Measurements from ENCODE around the gene BCL2L1.

The BCL2L1 gene

DNA sequence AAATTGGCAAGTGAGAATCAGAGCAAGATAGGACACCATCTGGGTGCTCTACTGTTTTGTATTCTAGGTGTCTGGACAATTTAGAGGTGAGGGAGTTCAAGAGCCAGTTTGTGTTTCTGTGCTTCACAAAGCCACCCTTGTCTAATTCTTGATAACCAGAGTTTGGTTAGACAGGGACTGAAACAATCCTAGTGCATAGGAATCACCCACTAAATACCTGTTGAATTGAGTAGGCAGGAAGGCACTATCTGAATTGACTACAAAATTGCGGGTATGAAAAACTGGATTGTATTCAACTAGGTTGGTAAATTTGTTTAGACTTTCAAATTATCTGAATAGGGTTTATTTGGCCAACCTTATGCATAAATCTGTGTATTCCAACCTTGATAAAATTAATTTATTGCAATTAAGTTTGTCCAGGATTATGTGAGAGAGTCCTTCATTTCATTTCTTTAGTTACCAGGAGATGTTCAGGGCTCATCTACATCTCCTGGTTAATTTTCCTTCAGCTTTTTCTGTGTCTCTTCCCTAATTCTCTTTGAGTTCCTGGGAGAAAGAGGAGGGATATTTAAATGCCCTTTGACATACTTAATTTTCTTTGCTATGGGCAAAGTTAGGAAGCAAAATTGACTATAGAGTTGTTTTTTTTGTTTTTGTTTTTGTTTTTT is 18.1 kb upstream of the BCL2L1 start:
- no peak overlapping the region for H3K27ac ChIP-seq
- TF ChIP-seq, protein P1, sequence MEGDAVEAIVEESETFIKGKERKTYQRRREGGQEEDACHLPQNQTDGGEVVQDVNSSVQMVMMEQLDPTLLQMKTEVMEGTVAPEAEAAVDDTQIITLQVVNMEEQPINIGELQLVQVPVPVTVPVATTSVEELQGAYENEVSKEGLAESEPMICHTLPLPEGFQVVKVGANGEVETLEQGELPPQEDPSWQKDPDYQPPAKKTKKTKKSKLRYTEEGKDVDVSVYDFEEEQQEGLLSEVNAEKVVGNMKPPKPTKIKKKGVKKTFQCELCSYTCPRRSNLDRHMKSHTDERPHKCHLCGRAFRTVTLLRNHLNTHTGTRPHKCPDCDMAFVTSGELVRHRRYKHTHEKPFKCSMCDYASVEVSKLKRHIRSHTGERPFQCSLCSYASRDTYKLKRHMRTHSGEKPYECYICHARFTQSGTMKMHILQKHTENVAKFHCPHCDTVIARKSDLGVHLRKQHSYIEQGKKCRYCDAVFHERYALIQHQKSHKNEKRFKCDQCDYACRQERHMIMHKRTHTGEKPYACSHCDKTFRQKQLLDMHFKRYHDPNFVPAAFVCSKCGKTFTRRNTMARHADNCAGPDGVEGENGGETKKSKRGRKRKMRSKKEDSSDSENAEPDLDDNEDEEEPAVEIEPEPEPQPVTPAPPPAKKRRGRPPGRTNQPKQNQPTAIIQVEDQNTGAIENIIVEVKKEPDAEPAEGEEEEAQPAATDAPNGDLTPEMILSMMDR (IDR thresholded peaks at IDR 0.05), result no peak
- no peaks in the 10 kb centered on the region for H3K36me3 ChIP-seq
- no peaks in the 10 kb centered on the region for H3K27me3 ChIP-seq
- no peaks in the 10 kb centered on the region for H3K9me3 ChIP-seq
- H3K4me1 ChIP-seq, result peaks cover 0 to 11% (median 5%) of the 10 kb centered on the region in 4 donors
- no peak overlapping the region for H3K4me3 ChIP-seq
- intact Hi-C loops (cut with DNase I; ENCODE audit: low total_unique reads), result loop anchor here (10.0 kb wide), 1 partner anchor 74 kb away; the partner anchor contains the start of gene MYLK2
- DNase-seq, result no peak

DNA sequence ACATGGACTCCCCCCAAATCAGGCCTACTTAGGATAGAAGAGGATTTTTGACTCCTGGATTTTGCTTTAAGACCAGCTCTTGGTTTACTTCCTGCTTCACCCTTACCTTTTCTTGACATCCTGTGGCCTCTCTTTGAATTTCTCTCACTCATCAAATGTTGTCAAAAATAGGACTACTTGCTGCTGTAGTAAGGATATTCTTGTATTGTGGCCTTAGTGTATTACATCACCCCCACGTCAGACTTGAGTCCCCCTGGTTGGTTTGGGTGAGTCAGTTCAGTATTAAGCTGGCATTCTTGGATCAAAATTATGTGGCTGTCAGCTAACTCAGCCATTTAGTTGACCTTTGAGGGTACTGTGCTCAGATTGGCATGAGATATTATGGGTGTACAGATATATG is 17.5 kb upstream of the BCL2L1 start:
- no peak overlapping the region for H3K4me3 ChIP-seq
- TF ChIP-seq, protein P1 (IDR thresholded peaks at IDR 0.05), result no peak
- no peaks in the 10 kb centered on the region for H3K27me3 ChIP-seq
- no peaks in the 10 kb centered on the region for H3K36me3 ChIP-seq
- H3K9me3 ChIP-seq, result no peaks in the 10 kb centered on the region
- intact Hi-C loops (cut with DNase I; ENCODE audit: low total_unique reads), result loop anchor here (10.0 kb wide), 1 partner anchor 75 kb away; the partner anchor contains the start of gene MYLK2
- H3K27ac ChIP-seq, result no peak overlapping the region
- H3K4me1 ChIP-seq, result peaks cover 0 to 10% (median 5%) of the 10 kb centered on the region in 4 donors
- no peak for DNase-seq

DNA sequence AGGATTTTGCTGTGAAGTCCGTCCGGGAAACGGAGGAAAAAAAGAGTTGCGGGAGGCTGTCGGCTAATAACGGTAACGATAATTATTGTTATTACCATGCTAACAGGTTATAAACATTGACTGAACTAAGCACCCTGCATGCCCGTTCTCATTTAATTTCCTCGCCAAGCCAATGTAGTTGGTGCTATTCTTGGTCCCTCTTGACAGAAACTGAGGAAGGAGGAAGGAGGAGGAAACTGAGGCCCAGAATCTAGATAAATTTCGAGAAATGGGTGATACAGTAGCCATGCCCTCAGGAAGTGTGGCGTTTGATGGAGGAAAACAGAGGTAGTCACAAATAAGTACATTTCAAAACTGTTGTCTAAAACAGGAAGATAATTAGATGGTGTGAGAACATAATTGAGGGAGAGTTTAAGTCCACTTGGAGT is 16.9 kb upstream of the BCL2L1 start:
- peaks cover 0 to 10% (median 5%) of the 10 kb centered on the region in 4 donors for H3K4me1 ChIP-seq
- H3K27ac ChIP-seq, result peak overlapping the region in 1 of 2 donors; percentile 79
- TF ChIP-seq, protein P1 (IDR thresholded peaks at IDR 0.05), result no peak
- H3K36me3 ChIP-seq, result no peaks in the 10 kb centered on the region
- no peaks in the 10 kb centered on the region for H3K27me3 ChIP-seq
- intact Hi-C loops (cut with DNase I; ENCODE audit: low total_unique reads), result loop anchor here (5.0 kb wide), 1 partner anchor 108 kb away; the partner anchor contains the start of gene FOXS1
- no peak for DNase-seq
- peak overlapping the region; percentile 57 to 61 for H3K4me3 ChIP-seq
- no peaks in the 10 kb centered on the region for H3K9me3 ChIP-seq

DNA sequence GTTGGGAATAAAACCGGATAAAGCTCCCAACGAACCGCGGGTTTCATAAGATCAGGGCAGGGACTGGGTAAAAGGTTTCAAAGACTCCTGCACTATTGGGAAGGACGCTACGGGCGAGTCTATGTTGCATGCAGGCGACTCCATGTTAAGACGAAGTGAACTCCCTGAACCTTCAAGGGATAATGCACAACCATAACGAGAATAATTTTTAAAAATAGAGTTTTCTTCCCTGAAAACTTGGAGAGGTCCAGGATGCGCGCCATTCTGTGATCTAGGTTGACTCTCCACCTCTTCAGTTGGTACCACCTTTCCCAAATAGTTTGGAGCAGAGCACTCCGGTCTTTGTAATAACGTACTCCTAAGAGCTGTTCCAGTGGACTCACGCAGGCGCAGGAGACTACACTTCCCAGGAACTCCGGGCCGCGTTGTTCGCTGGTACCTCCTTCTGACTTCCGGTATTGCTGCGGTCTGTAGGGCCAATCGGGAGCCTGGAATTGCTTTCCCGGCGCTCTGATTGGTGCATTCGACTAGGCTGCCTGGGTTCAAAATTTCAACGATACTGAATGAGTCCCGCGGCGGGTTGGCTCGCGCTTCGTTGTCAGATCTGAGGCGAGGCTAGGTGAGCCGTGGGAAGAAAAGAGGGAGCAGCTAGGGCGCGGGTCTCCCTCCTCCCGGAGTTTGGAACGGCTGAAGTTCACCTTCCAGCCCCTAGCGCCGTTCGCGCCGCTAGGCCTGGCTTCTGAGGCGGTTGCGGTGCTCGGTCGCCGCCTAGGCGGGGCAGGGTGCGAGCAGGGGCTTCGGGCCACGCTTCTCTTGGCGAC is 16.3 kb upstream of the BCL2L1 start, which contains the start of gene TPX2:
Gene TPX2, plus strand, starts transcription at position 562 of the 821 bp plus-strand sequence. CDS start 18,187 bp downstream, outside the sequence.
- H3K36me3 ChIP-seq, result no peaks in the 10 kb centered on the region
- H3K4me3 ChIP-seq, result peak within 1 kb of the TSS; percentile 57 to 61
- H3K27ac ChIP-seq, result peak within 1 kb of the TSS; percentile 73 to 79
- H3K27me3 ChIP-seq, result no peaks in the 10 kb centered on the region
- DNase-seq, result peak; percentile 96 to 97
- intact Hi-C loops (cut with DNase I; ENCODE audit: low total_unique reads), result loop anchor here (5.0 kb wide), 1 partner anchor 108 kb away; the partner anchor contains the start of gene FOXS1
- H3K4me1 ChIP-seq, result peaks cover 0 to 10% (median 5%) of the 10 kb centered on the region in 4 donors
- TF ChIP-seq, protein P1 (IDR thresholded peaks at IDR 0.05), result peak; percentile 21 to 39
- no peaks in the 10 kb centered on the region for H3K9me3 ChIP-seq

DNA sequence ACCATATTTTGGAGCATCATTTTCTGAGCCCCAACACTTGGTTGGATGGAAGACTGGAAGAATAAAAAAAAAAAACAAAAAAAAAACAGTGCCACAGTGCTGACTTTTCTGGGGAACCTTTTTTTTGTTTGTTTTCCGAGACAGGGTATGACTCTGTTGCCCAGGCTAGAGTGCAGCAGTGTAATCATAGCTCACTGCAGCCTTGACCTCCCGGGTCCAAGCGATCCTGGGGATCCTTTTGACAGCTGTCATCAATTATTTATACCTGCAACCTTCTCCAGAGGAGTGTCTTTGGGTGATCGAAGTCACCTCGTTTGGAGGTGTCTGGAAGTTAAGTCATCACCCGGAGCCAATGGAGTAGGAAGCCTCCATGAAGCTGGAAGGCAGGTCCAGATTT is 8.7 kb upstream of the BCL2L1 start:
- no peak overlapping the region for H3K27ac ChIP-seq
- TF ChIP-seq, protein P1 (IDR thresholded peaks at IDR 0.05), result no peak
- H3K36me3 ChIP-seq, result no peaks in the 10 kb centered on the region
- intact Hi-C loops (cut with DNase I; ENCODE audit: low total_unique reads), result no loop called here
- no peaks in the 10 kb centered on the region for H3K9me3 ChIP-seq
- DNase-seq, result no peak
- H3K4me3 ChIP-seq, result no peak overlapping the region
- no peaks in the 10 kb centered on the region for H3K4me1 ChIP-seq
- no peaks in the 10 kb centered on the region for H3K27me3 ChIP-seq
